NCI-H748 treated with DMSO at 0.1 percent for 48 hours (cell line): Measurements from ENCODE around the gene SGTA.
"Not testable (repeated sequence)": the region's sequence is repeated elsewhere in the genome, so short reads cannot be mapped to it uniquely, and the experiment has no call there.

Experiments used
- DNase-seq: peaks from one replicate; lab custom pipeline; 2025; lab: John Stamatoyannopoulos, UW

Gene SGTA

GRCh38 chr19:2713170-2713569 is 69.9 kb downstream of the SGTA start:
- DNase-seq = not testable (repeated sequence)

DNA sequence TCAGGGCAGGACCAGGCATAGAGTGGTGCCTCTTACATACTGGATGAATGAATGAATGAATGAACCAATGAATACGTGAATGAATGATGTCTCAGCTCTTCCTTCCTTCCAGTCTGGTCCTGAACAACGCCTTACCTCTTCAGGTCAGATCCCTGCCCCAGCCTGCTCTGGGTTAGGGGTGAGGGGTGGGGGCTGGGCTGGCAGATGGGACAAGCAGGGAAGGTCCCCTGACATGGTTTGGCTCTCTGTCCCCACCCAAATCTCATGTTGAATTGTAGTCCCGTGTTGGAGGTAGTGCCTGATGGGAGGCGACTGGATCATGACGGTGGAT is 71.2 kb downstream of the SGTA start:
- no peak for DNase-seq

- DNase-seq = no peak
Observed at GRCh38 chr19:2711172-2711874, 71.8 kb downstream of the SGTA start.

DNA sequence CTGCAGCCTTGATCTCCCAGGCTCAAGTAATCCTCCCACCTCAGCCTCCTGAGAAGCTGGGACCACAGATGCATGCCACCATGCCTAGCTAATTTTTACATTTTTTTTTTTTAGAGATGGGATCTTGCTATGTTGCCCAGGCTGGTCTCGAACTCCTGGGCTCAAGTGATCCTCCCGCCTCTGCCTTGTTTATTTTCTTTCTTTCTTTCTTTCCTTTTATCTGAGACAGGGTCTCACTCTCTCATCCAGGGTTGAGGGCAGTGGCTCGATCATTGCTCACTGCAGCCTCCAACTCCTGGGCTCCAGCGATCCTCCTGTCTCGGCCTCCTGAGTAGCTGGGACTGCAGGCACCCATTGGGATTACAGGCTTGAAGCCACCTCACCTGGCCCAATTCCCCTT is 76.8 kb downstream of the SGTA start:
- DNase-seq = no peak
